Measurements from ENCODE around the gene CLDN22. TPM values are rescaled to one million over a fixed set of nuclear protein-coding genes. Genes with fewer than 3 reads are reported as not detected.

CLDN22 gene
- total RNA-seq, result not detected

- no peak for DNase-seq
- no peak within 1 kb of the TSS for H3K9ac ChIP-seq (ENCODE audit: low read depth in 2 of 2, low read length in 2 of 2)
These were observed at the start of gene CLDN22 for GRCh38 chr4:183320211-183321059. Gene CLDN22, minus strand, starts transcription at chr4:183320276. Its CDS starts 58 bp downstream, at chr4:183320218.

GRCh38 chr4:183369073-183369472 is 49.0 kb upstream of the CLDN22 start:
- H3K9ac ChIP-seq (ENCODE audit: low read depth in 2 of 2, low read length in 2 of 2), result no peak overlapping the region
- H3K4me1 ChIP-seq, result no peaks in the 10 kb centered on the region
- TF ChIP-seq, protein P1, sequence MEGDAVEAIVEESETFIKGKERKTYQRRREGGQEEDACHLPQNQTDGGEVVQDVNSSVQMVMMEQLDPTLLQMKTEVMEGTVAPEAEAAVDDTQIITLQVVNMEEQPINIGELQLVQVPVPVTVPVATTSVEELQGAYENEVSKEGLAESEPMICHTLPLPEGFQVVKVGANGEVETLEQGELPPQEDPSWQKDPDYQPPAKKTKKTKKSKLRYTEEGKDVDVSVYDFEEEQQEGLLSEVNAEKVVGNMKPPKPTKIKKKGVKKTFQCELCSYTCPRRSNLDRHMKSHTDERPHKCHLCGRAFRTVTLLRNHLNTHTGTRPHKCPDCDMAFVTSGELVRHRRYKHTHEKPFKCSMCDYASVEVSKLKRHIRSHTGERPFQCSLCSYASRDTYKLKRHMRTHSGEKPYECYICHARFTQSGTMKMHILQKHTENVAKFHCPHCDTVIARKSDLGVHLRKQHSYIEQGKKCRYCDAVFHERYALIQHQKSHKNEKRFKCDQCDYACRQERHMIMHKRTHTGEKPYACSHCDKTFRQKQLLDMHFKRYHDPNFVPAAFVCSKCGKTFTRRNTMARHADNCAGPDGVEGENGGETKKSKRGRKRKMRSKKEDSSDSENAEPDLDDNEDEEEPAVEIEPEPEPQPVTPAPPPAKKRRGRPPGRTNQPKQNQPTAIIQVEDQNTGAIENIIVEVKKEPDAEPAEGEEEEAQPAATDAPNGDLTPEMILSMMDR (IDR thresholded peaks at IDR 0.05), result no peak
- H3K27ac ChIP-seq, result no peak overlapping the region
- H3K4me3 ChIP-seq, result no peak overlapping the region
- H3K36me3 ChIP-seq, result no peaks in the 10 kb centered on the region
- intact Hi-C loops (cut with DNase I), result no loop called here
- no peaks in the 10 kb centered on the region for H3K9me3 ChIP-seq
- no peaks in the 10 kb centered on the region for H3K27me3 ChIP-seq
- DNase-seq, result no peak

More at GRCh38 chr4:183320211-183321059, at the start of gene CLDN22:
- Histone ChIP-seq H3K36me3 (no peaks in the 10 kb centered on the region), H3K27ac (no peak within 1 kb of the TSS), H3K4me3 (no peak within 1 kb of the TSS), H3K27me3 (no peaks in the 10 kb centered on the region), H3K4me1 (no peaks in the 10 kb centered on the region), H3K9me3 (no peaks in the 10 kb centered on the region)
- TF ChIP-seq, protein P1 (IDR thresholded peaks at IDR 0.05), result no peak
- intact Hi-C loops (cut with DNase I), result no loop called here

DNA sequence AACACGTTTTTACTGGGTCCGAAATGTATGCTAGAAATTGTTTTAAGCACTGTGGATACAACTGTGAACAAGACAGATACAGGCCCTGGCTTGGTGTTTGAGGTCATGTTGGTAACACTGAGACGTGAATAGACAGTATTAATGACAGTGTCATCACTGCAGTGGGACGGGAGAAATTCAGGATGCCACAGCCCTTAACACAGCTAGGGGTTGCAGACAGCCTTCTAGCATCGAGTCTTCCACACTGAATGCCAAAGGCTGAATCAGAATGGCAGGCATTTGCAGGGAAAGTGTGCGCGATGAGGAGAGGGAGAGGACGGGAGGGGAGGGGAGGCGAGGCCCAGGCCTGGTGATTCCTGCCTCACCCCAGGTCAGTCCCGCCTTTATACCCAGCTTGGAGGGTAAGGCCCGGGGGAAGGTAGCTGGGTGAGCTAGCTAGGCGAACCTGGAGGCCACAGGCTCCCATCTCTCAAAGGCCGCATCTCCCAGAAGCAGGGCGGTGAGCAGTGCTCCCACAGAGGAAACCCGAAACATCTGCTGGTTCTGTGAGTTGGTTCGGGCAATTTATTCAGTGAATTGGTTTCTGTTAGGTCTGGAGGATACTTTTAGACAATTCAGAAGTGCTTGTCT is 46.2 kb upstream of the CLDN22 start:
- intact Hi-C loops (cut with DNase I), result no loop called here
- no peak for DNase-seq
- no peaks in the 10 kb centered on the region for H3K36me3 ChIP-seq
- no peak overlapping the region for H3K27ac ChIP-seq
- H3K4me3 ChIP-seq, result no peak overlapping the region
- no peaks in the 10 kb centered on the region for H3K4me1 ChIP-seq
- H3K27me3 ChIP-seq, result no peaks in the 10 kb centered on the region
- TF ChIP-seq, protein P1 (IDR thresholded peaks at IDR 0.05), result no peak
- H3K9me3 ChIP-seq, result no peaks in the 10 kb centered on the region
- H3K9ac ChIP-seq (ENCODE audit: low read depth in 2 of 2, low read length in 2 of 2), result no peak overlapping the region

- intact Hi-C loops (cut with DNase I), result no loop called here
- no peak for DNase-seq
These were observed 43.9 kb upstream of the CLDN22 start for GRCh38 chr4:183364025-183364424.

GRCh38 chr4:183362916-183363542 is 43.0 kb upstream of the CLDN22 start:
- Histone ChIP-seq H3K9me3 (no peaks in the 10 kb centered on the region), H3K9ac (ENCODE audit: low read depth in 2 of 2, low read length in 2 of 2) (no peak overlapping the region), H3K4me1 (no peaks in the 10 kb centered on the region), H3K4me3 (no peak overlapping the region), H3K27ac (no peak overlapping the region), H3K27me3 (no peaks in the 10 kb centered on the region), H3K36me3 (no peaks in the 10 kb centered on the region)
- TF ChIP-seq, protein P1 (IDR thresholded peaks at IDR 0.05), result no peak
- no peak for DNase-seq
- intact Hi-C loops (cut with DNase I), result no loop called here

More at GRCh38 chr4:183364025-183364424, 43.9 kb upstream of the CLDN22 start:
- Histone ChIP-seq H3K9me3 (no peaks in the 10 kb centered on the region), H3K9ac (ENCODE audit: low read depth in 2 of 2, low read length in 2 of 2) (no peak overlapping the region), H3K36me3 (no peaks in the 10 kb centered on the region), H3K4me1 (no peaks in the 10 kb centered on the region), H3K27me3 (no peaks in the 10 kb centered on the region), H3K27ac (no peak overlapping the region), H3K4me3 (no peak overlapping the region)
- TF ChIP-seq, protein P1 (IDR thresholded peaks at IDR 0.05), result no peak

Measured in colonic mucosa (tissue), 4 donors.